ENCODE measurements around the gene FBXO31.

GRCh38 chr16:87326151-87326571, 57.4 kb downstream of the FBXO31 start:
- TF ChIP-seq ZFP37 (tag by site-specific recombination; IDR thresholded peaks at IDR 0.05) (no peak), CTCF (tag by site-specific recombination; IDR thresholded peaks at IDR 0.05) (no peak), ZSCAN30 (tag by site-specific recombination; IDR thresholded peaks at IDR 0.05) (no peak), ZNF324 (tag by site-specific recombination; IDR thresholded peaks at IDR 0.05) (no peak), ZFP69B (tag by site-specific recombination; IDR thresholded peaks at IDR 0.05) (no peak), PRDM1 (tag by site-specific recombination; IDR thresholded peaks at IDR 0.05) (no peak), ZNF692 (tag by site-specific recombination; IDR thresholded peaks at IDR 0.05) (no peak), PBX3 (CRISPR knock-in tag; IDR thresholded peaks at IDR 0.05) (no peak), ELK4 (IDR thresholded peaks at IDR 0.05; ENCODE audit: borderline replicate concordance, low read depth, low read length) (no peak), ZNF560 (tag by site-specific recombination; IDR thresholded peaks at IDR 0.05; ENCODE audit: borderline replicate concordance) (no peak), PATZ1 (tag by site-specific recombination; IDR thresholded peaks at IDR 0.05) (no peak), ZNF175 (tag by site-specific recombination; IDR thresholded peaks at IDR 0.05) (no peak), HIC1 (tag by site-specific recombination; IDR thresholded peaks at IDR 0.05) (no peak), ZNF266 (tag by site-specific recombination; IDR thresholded peaks at IDR 0.05; ENCODE audit: low read depth) (no peak)

Data from HEK293 (cell line).